HG03045 (cell line): ENCODE measurements around the gene MDFI.
A peak's percentile ranks its signal among the peaks of the same experiment; 100 is the strongest.

Experiments
- ATAC-seq: cut with Tn5 transposase; IDR thresholded peaks from one replicate; pipeline ENCODE4 v1.9.1; 2021; ENCODE audit warnings: mild to moderate bottlenecking, moderate library complexity; ENCODE audit not compliant: unreplicated experiment

MDFI gene

GRCh38 chr6:41670703-41671360 lies 32.6 kb downstream of the MDFI start:
- ATAC-seq, result no peak

GRCh38 chr6:41671376-41671775 lies 33.1 kb downstream of the MDFI start:
- ATAC-seq, result no peak

- no peak for ATAC-seq
Observed at GRCh38 chr6:41672016-41672415, 33.7 kb downstream of the MDFI start.

- no peak for ATAC-seq
Observed at GRCh38 chr6:41672816-41673703, 34.8 kb downstream of the MDFI start.

GRCh38 chr6:41673704-41674000 lies 35.4 kb downstream of the MDFI start:
- ATAC-seq, result no peak

GRCh38 chr6:41674231-41675000 lies 36.1 kb downstream of the MDFI start:
- ATAC-seq, result no peak

- no peak for ATAC-seq
Observed at GRCh38 chr6:41675176-41675775, 37.0 kb downstream of the MDFI start.

- ATAC-seq, result no peak
Observed at GRCh38 chr6:41675992-41676391, 37.7 kb downstream of the MDFI start.

- no peak for ATAC-seq
Observed at GRCh38 chr6:41676431-41676830, 38.2 kb downstream of the MDFI start.

GRCh38 chr6:41677124-41677921 lies 39.1 kb downstream of the MDFI start:
- no peak for ATAC-seq

GRCh38 chr6:41678511-41679084 lies 40.3 kb downstream of the MDFI start:
- no peak for ATAC-seq

- ATAC-seq, result no peak
Observed at GRCh38 chr6:41679696-41680095, 41.4 kb downstream of the MDFI start.

GRCh38 chr6:41680182-41680965 lies 42.1 kb downstream of the MDFI start:
- ATAC-seq, result no peak

GRCh38 chr6:41682056-41682477 lies 43.8 kb downstream of the MDFI start:
- ATAC-seq, result no peak

GRCh38 chr6:41682497-41683272 lies 44.4 kb downstream of the MDFI start:
- no peak for ATAC-seq

- ATAC-seq, result no peak
Observed at GRCh38 chr6:41683273-41683522, 44.9 kb downstream of the MDFI start.

GRCh38 chr6:41683523-41684310 lies 45.4 kb downstream of the MDFI start:
- ATAC-seq, result peak; percentile 59
